GM12873 (cell line): ENCODE measurements around the gene GRK5.
A peak's percentile ranks its signal among the peaks of the same experiment; 100 is the strongest.

ENCODE experiments used
- CTCF ChIP-seq: IDR thresholded peaks from 2 replicates; pipeline ENCODE4 v1.5.1; 2012; ENCODE audit warnings: low read depth, mild to moderate bottlenecking, moderate library complexity, low read length, control low read depth; ENCODE audit not compliant: insufficient read depth; ENCODE audit errors: missing control alignments

Gene GRK5

DNA sequence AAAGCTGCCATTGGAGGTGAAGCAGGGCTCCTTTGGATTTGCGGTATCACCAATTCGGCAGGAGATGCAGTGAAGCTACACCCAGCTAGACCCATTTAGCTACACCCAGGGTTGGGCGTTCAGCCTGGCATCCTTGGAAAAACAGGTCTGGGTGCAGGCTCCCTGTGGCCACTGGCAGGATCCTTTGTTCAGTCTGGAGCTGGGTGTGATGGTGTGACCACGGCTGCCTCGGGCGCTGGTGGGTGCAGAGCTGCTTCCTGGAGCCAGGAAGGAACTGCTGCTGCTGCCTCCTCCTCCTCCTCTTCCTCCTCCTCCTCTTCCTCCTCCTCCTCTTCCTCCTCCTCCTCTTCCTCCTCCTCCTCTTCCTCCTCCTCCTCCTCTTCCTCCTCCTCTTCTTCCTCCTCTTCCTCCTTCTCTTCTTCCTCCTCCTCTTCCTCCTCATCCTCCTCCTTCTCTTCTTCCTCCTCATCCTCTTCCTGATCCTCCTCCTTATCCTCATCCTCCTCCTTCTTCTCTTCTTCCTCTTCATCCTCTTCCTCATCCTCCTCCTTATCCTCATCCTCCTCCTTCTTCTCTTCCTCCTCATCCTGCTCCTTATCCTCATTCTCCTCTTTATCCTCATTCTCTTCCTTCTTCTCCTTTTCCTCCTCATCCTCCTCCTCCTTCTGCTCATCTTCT is 84.0 kb downstream of the GRK5 start:
- no peak for TF ChIP-seq CTCF

GRCh38 chr10:119292968-119293760 is 85.8 kb downstream of the GRK5 start:
- no peak for TF ChIP-seq CTCF

DNA sequence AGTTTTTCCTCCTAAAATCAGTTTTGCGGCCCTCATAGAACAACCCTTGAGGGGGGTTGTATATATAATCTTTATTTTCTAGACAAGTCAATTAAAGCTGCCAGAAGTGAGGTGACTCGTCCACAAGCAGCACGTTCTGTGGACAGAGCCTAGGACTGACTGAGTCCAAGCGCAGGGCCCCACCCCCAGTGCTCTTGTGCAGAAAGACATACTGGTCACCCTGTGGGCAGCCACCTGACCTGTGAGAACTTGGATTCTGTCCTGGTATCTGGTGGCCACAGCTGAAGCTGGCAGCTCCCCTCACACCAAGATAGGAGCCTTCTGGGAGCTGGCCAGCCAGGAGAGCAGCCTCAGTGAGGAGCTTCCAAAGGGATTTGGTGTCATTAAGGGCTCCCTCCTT is 89.3 kb downstream of the GRK5 start:
- TF ChIP-seq CTCF, result no peak

GRCh38 chr10:119297207-119297968 is 90.0 kb downstream of the GRK5 start:
- TF ChIP-seq CTCF, result no peak

- TF ChIP-seq CTCF, result no peak
Observed at GRCh38 chr10:119298810-119299209, 91.4 kb downstream of the GRK5 start.

GRCh38 chr10:119299531-119299930 is 92.2 kb downstream of the GRK5 start:
- peak; percentile 27 for TF ChIP-seq CTCF

DNA sequence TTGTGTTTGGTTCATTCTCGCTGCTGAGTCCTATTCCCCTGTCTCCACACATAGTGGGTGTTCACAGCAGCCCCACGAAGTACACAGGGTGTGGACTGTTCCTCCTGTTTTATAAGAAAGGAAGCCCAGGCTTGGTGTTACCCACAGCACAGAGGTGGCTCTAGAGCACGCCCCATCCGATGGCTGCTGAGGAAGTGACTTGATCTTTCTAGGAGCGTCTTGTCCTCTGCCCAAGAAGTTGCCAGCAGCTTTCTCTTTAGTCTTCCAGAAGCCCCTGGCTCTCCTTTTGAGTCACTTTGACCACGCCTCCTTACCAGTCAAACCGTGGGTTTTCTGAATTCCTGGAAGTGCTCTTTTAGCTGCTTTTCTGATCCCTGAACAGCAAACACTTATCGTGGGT is 94.0 kb downstream of the GRK5 start:
- TF ChIP-seq CTCF, result no peak
